OCI-LY7 (cell line): ENCODE results near the gene HSF2BP. TPM values are rescaled to one million over a fixed set of nuclear protein-coding genes. Genes with fewer than 3 reads are reported as not detected.

Source experiments
- BruUV-seq: library from RNA; stranded (reverse); fragments of 400-500 nt; replicated peaks from 2 replicates; lab custom pipeline; 2021; lab: Mats Ljungman, UMichigan
- CTCF ChIA-PET: fragments of 300-600 bp; sonication (Branson Sonifier 250); formaldehyde crosslinking; loops from one replicate; lab custom pipeline; 2022; ENCODE audit warnings: antibody characterized with exemption; ENCODE audit not compliant: unreplicated experiment; lab: Charles Lee
- POLR2A ChIA-PET: fragments of 300-600 bp; sonication (Branson Sonifier 250); formaldehyde crosslinking; loops from one replicate; lab custom pipeline; 2022; ENCODE audit warnings: antibody characterized with exemption; lab: Charles Lee
- DNase-seq: peaks from one replicate; pipeline ENCODE4 v3.0.0-alpha.2; 2015; ENCODE audit warnings: low spot score
- H2AFZ ChIP-seq: fragments of 200-600 bp; sonication (generic), shearing (Covaris generic); 2 replicates; pipeline ENCODE4 v1.6.1; 2014; ENCODE audit warnings: mild to moderate bottlenecking, antibody characterized with exemption, low read length, moderate library complexity
- H3K27ac ChIP-seq: fragments of 200-600 bp; sonication (generic); 2 replicates; pipeline ENCODE4 v1.5.1; 2014; ENCODE audit warnings: mixed run types, low read depth, mild to moderate bottlenecking, moderate library complexity, low read length, inconsistent platforms; ENCODE audit not compliant: poor library complexity, severe bottlenecking
- H3K36me3 ChIP-seq: fragments of 200-600 bp; sonication (generic); 2 replicates; pipeline ENCODE4 v1.6.1; 2014; ENCODE audit warnings: mild to moderate bottlenecking, antibody characterized with exemption, low read length, moderate library complexity, mixed read lengths; ENCODE audit not compliant: insufficient read depth
- H3K4me1 ChIP-seq: fragments of 200-600 bp; sonication (generic); 2 replicates; pipeline ENCODE4 v1.5.1; 2014; ENCODE audit warnings: mild to moderate bottlenecking, low read length; ENCODE audit not compliant: insufficient read depth, poor library complexity, severe bottlenecking
- H3K4me2 ChIP-seq: fragments of 200-600 bp; sonication (generic); 2 replicates; pipeline ENCODE4 v1.6.1; 2014; ENCODE audit warnings: mild to moderate bottlenecking, low read length
- H3K4me3 ChIP-seq: fragments of 200-600 bp; sonication (generic); 2 replicates; pipeline ENCODE4 v1.5.1; 2014; ENCODE audit warnings: mild to moderate bottlenecking, low read depth, low read length; ENCODE audit not compliant: poor library complexity, severe bottlenecking
- H3K79me2 ChIP-seq: fragments of 200-600 bp; sonication (generic); 2 replicates; pipeline ENCODE4 v1.6.1; 2016; ENCODE audit warnings: low read depth, mild to moderate bottlenecking, low read length, moderate library complexity, mixed read lengths; ENCODE audit not compliant: insufficient read depth
- H3K9me2 ChIP-seq: fragments of 200-600 bp; sonication (generic); 2 replicates; pipeline ENCODE4 v1.6.1; 2016; ENCODE audit warnings: mild to moderate bottlenecking, low read length, mixed read lengths; ENCODE audit not compliant: insufficient read depth
- H3K9me3 ChIP-seq: fragments of 200-600 bp; sonication (generic); 2 replicates; pipeline ENCODE4 v1.6.1; 2014; ENCODE audit warnings: mild to moderate bottlenecking, mixed run types, low read length, mixed read lengths
- H4K20me1 ChIP-seq: fragments of 200-600 bp; sonication (generic); 2 replicates; pipeline ENCODE4 v1.6.1; 2014; ENCODE audit warnings: mild to moderate bottlenecking, antibody characterized with exemption, low read length, moderate library complexity, mixed read lengths; ENCODE audit not compliant: insufficient read depth
- EZH2phosphoT487 ChIP-seq: fragments of 200-600 bp; sonication (generic); IDR thresholded peaks from 2 replicates; pipeline ENCODE4 v1.6.1; 2018; ENCODE audit warnings: low read depth, borderline replicate concordance, mild to moderate bottlenecking, mixed run types, antibody characterized with exemption, low read length, moderate library complexity, mixed read lengths
- intact Hi-C: fragments of 100-400 bp; cut with micrococcal nuclease; formaldehyde crosslinking; loops from one replicate; pipeline ENCODE4 v1.10.0; 2022; ENCODE audit not compliant: unreplicated experiment
- total RNA-seq, 2 experiments: library from RNA; depleted of rRNA in 1 of 2; stranded (reverse); fragments of >200 nt in 1 of 2; shearing (Covaris generic) in 1 of 2; gene quantifications; 2 replicates each; pipeline ENCODE4 v1.2.3, GENCODE V29; 2014 to 2022
- TF ChIP-seq, protein P1 (sequence below): fragments of 200-600 bp; sonication (generic); conservative IDR thresholded peaks from 2 replicates; pipeline ENCODE4 v1.5.1; 2014; ENCODE audit warnings: mild to moderate bottlenecking, antibody characterized with exemption, low read length, moderate library complexity, mixed read lengths

HSF2BP gene
- total RNA-seq, 2 experiments from 2014 or later: 3.5 to 5.1 TPM

DNA sequence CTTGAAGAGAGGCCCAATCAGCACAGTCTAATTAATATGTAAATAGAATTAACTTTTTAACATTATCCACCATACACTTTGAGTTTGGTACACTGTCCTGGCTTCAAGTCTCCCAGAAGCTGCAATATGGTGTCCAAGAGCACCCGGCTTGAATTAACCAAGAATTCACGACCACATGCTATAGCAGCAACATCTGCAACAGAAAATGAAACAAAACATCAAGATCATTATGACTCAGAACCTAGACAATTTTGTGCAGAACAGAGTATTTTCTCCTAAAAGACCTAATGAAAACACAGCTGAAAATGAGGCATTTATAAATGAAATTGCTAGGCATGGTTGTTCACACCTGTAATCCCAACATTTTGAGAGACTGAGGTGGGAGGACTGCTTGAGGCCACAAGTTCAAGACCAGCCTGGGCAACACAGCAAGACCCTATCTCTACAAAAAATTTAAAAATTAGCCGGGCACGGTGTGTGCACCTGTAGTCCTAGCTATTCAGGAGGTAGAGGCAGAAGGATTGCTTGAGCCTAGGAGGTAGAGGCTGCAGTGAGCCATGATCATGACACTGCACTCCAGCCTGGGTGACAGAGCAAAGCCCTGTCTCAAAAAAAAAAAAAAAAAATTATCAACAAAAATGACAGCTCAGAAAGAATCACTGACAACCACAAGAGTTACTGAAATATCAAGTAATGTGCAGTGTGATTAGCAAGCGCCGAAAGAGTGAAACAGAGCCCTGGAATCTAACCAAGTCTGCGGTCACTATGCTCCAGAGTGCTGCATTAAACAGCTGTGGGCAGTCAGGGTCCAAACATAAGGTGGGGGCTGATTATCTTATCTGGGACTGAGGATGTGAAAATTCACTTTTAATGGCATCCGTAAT lies 45.3 kb downstream of the HSF2BP start:
- Histone ChIP-seq H3K4me2 (no peak overlapping the region), H3K9me3 (no peaks in the 10 kb centered on the region), H3K79me2 (no peaks in the 10 kb centered on the region), H2AFZ (no peak overlapping the region), H3K27ac (no peak overlapping the region), H4K20me1 (no peaks in the 10 kb centered on the region), H3K36me3 (no peaks in the 10 kb centered on the region), H3K4me3 (no peak overlapping the region), H3K9me2 (no peaks in the 10 kb centered on the region), H3K4me1 (no peaks in the 10 kb centered on the region)
- no TSS peak for BruUV-seq
- no peak for TF ChIP-seq EZH2phosphoT487
- TF ChIP-seq, protein P1, sequence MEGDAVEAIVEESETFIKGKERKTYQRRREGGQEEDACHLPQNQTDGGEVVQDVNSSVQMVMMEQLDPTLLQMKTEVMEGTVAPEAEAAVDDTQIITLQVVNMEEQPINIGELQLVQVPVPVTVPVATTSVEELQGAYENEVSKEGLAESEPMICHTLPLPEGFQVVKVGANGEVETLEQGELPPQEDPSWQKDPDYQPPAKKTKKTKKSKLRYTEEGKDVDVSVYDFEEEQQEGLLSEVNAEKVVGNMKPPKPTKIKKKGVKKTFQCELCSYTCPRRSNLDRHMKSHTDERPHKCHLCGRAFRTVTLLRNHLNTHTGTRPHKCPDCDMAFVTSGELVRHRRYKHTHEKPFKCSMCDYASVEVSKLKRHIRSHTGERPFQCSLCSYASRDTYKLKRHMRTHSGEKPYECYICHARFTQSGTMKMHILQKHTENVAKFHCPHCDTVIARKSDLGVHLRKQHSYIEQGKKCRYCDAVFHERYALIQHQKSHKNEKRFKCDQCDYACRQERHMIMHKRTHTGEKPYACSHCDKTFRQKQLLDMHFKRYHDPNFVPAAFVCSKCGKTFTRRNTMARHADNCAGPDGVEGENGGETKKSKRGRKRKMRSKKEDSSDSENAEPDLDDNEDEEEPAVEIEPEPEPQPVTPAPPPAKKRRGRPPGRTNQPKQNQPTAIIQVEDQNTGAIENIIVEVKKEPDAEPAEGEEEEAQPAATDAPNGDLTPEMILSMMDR: no peak
- ChIA-PET POLR2A (no interaction called here), CTCF (no interaction called here)
- intact Hi-C loops: no loop called here
- no peak for DNase-seq

DNA sequence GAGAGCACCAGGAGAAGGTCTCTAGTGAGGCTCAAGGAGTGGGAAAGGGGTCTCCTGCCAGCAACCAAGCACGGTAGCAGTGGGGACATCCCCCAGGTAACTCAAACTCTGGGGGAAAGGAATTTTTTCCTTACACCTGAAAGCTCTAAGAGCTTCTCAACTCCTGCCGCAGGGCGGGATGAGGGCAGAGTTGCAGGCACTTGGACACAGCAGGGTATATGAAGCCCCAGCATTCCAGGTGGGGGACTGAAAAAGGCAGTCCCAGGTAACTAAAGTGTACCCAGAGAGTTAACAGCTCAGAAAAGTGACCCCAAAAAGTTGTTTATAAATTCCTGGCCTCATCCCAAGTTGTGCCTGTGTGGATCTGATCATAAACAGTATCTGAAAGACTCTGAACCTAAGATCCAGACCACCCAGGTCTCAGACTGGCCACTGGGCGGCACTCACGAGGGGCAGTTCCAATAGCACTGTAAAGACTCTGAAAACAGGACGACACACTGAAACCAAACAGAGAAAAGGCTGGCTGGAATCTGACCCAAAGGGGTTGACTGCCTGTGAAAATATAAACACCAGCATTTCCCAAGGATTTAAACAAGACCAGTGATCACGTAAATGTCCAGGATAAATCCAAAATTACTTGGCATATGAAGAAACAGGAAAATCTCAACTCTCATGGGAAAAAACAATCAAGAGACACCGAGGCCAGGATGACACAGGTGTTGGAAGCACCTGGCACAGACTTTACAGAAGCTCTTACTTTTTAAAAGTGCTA lies 47.5 kb downstream of the HSF2BP start:
- Histone ChIP-seq H3K4me3 (no peak overlapping the region), H3K79me2 (no peaks in the 10 kb centered on the region), H3K36me3 (no peaks in the 10 kb centered on the region), H2AFZ (peak overlapping the region; percentile 45; the same call in 1 of the 2 replicates), H3K9me2 (no peaks in the 10 kb centered on the region), H3K27ac (no peak overlapping the region), H3K4me1 (no peaks in the 10 kb centered on the region), H3K9me3 (no peaks in the 10 kb centered on the region), H4K20me1 (no peaks in the 10 kb centered on the region), H3K4me2 (0 out of 2 replicates have a peak overlapping the region, but pooled peaks have one; percentile 35)
- no TSS peak for BruUV-seq
- intact Hi-C loops: no loop called here
- ChIA-PET CTCF (interaction anchor here (0.6 kb wide), 1 partner anchor 33 kb away, joined by 3 read pairs; no protein-coding TSS in a partner anchor), POLR2A (interaction anchor here (0.7 to 1.0 kb wide), 2 partner anchors 15 to 402 kb away, joined by 3 to 4 read pairs; no protein-coding TSS in a partner anchor)
- TF ChIP-seq, protein P1: peak; percentile 94
- no peak for TF ChIP-seq EZH2phosphoT487
- peak; percentile 64 for DNase-seq
